H9 (cell line): ENCODE data around the gene CXCL14. TPM values are rescaled to one million over a fixed set of nuclear protein-coding genes. Genes with fewer than 3 reads are reported as not detected.

Experiments used
- DNase-seq: peaks from one replicate; pipeline ENCODE4 v3.0.0-alpha.2; 2017
- H2AFZ ChIP-seq: one replicate; pipeline ENCODE4 v1.6.1; 2013; ENCODE audit warnings: mild to moderate bottlenecking, low read length, control low read depth, moderate library complexity
- H2AK5ac ChIP-seq: 2 replicates; pipeline ENCODE4 v1.6.1; 2013; ENCODE audit warnings: low read length, control low read depth, mixed read lengths; ENCODE audit not compliant: insufficient read length
- H2BK120ac ChIP-seq: one replicate; pipeline ENCODE4 v1.6.1; 2013; ENCODE audit warnings: low read depth, mild to moderate bottlenecking, low read length, control low read depth, inconsistent platforms; ENCODE audit not compliant: poor library complexity, severe bottlenecking
- H2BK12ac ChIP-seq: 2 replicates; pipeline ENCODE4 v1.6.1; 2013; ENCODE audit warnings: low read length, control low read depth, mixed read lengths, low read depth; ENCODE audit not compliant: insufficient read length
- H2BK15ac ChIP-seq: 2 replicates; pipeline ENCODE4 v1.6.1; 2013; ENCODE audit warnings: low read depth, low read length, control low read depth
- H2BK20ac ChIP-seq: one replicate; pipeline ENCODE4 v1.6.1; 2013; ENCODE audit warnings: low read depth, mild to moderate bottlenecking, low read length, control low read depth, inconsistent platforms; ENCODE audit not compliant: poor library complexity, severe bottlenecking
- H2BK5ac ChIP-seq: 2 replicates; pipeline ENCODE4 v1.6.1; 2013; ENCODE audit warnings: low read length, control low read depth, mixed read lengths; ENCODE audit not compliant: insufficient read length
- H3K14ac ChIP-seq: 2 replicates; pipeline ENCODE4 v1.6.1; 2013; ENCODE audit warnings: low read length, control low read depth; ENCODE audit not compliant: insufficient read depth
- H3K18ac ChIP-seq: 2 replicates; pipeline ENCODE4 v1.6.1; 2013; ENCODE audit warnings: low read depth, mild to moderate bottlenecking, mixed read lengths, low read length, control low read depth; ENCODE audit not compliant: insufficient read length
- H3K23ac ChIP-seq: 2 replicates; pipeline ENCODE4 v1.6.1; 2013; ENCODE audit warnings: low read length, control low read depth, mixed read lengths, low read depth; ENCODE audit not compliant: insufficient read length
- H3K23me2 ChIP-seq: 2 replicates; pipeline ENCODE4 v1.6.1; 2013; ENCODE audit warnings: low read depth, mild to moderate bottlenecking, mixed read lengths, low read length, control low read depth; ENCODE audit not compliant: insufficient read length, poor library complexity, severe bottlenecking
- H3K27ac ChIP-seq: 2 replicates; pipeline ENCODE4 v1.5.1; 2013; ENCODE audit warnings: low read length, control low read depth, mixed read lengths, low read depth; ENCODE audit not compliant: insufficient read length
- H3K27me3 ChIP-seq: 2 replicates; pipeline ENCODE4 v1.6.1; 2013; ENCODE audit warnings: low read length, control low read depth, inconsistent platforms; ENCODE audit not compliant: insufficient read depth
- H3K4ac ChIP-seq: 2 replicates; pipeline ENCODE4 v1.6.1; 2013; ENCODE audit warnings: low read depth, mild to moderate bottlenecking, control low read depth, inconsistent platforms, low read length, moderate library complexity
- H3K4me1 ChIP-seq: 2 replicates; pipeline ENCODE4 v1.6.1; 2013; ENCODE audit warnings: low read length, control low read depth, inconsistent platforms; ENCODE audit not compliant: insufficient read depth
- H3K4me2 ChIP-seq: 2 replicates; pipeline ENCODE4 v1.6.1; 2013; ENCODE audit warnings: low read length, control low read depth, mixed read lengths; ENCODE audit not compliant: insufficient read length, insufficient read depth
- H3K56ac ChIP-seq: 2 replicates; pipeline ENCODE4 v1.6.1; 2013; ENCODE audit warnings: low read depth, mild to moderate bottlenecking, mixed read lengths, low read length, control low read depth; ENCODE audit not compliant: insufficient read length
- H3K79me1 ChIP-seq: 2 replicates; pipeline ENCODE4 v1.6.1; 2013; ENCODE audit warnings: low read depth, mild to moderate bottlenecking, moderate library complexity, low read length, control low read depth, inconsistent platforms; ENCODE audit not compliant: insufficient read depth, poor library complexity, severe bottlenecking
- H3K79me2 ChIP-seq: 2 replicates; pipeline ENCODE4 v1.6.1; 2013; ENCODE audit warnings: low read length, control low read depth, inconsistent platforms; ENCODE audit not compliant: insufficient read depth
- H3K9ac ChIP-seq: 2 replicates; pipeline ENCODE4 v1.6.1; 2013; ENCODE audit warnings: low read length, control low read depth, mixed read lengths; ENCODE audit not compliant: insufficient read length; ENCODE audit errors: extremely low read depth
- H3K9me3 ChIP-seq: one replicate; pipeline ENCODE4 v1.6.1; 2013; ENCODE audit warnings: low read depth, low read length, inconsistent platforms; ENCODE audit not compliant: control insufficient read depth
- H3T11ph ChIP-seq: one replicate; pipeline ENCODE4 v1.6.1; 2013; ENCODE audit warnings: mild to moderate bottlenecking, low read length, control low read depth, inconsistent platforms
- H4K20me1 ChIP-seq: one replicate; pipeline ENCODE4 v1.6.1; 2013; ENCODE audit not compliant: control insufficient read depth, insufficient read length, insufficient read depth
- H4K5ac ChIP-seq: 2 replicates; pipeline ENCODE4 v1.6.1; 2013; ENCODE audit warnings: low read depth, mild to moderate bottlenecking, mixed read lengths, low read length, control low read depth; ENCODE audit not compliant: insufficient read length
- H4K8ac ChIP-seq: replicated peaks from 2 replicates; pipeline ENCODE4 v1.6.1; 2013; ENCODE audit warnings: low read length, control low read depth, mixed read lengths, low read depth; ENCODE audit not compliant: insufficient read length
- H4K91ac ChIP-seq: 2 replicates; pipeline ENCODE4 v1.6.1; 2013; ENCODE audit warnings: low read depth, mild to moderate bottlenecking, moderate library complexity, mixed read lengths, low read length, control low read depth; ENCODE audit not compliant: insufficient read length
- H3K27ac Mint-ChIP-seq, 3 experiments: 2 replicates in 2 of 3; 3 replicates in 1 of 3; pipeline ENCODE4 v1.8.0; 2020 to 2021; ENCODE audit warnings: mixed read lengths in 3 of 3, mild to moderate bottlenecking in 1 of 3, moderate library complexity in 1 of 3
- H3K27me3 Mint-ChIP-seq: 2 replicates; pipeline ENCODE4 v1.8.0; 2021; ENCODE audit warnings: low read depth, mild to moderate bottlenecking, moderate library complexity, mixed read lengths
- H3K36me3 Mint-ChIP-seq, 3 experiments: 2 replicates in 2 of 3; 3 replicates in 1 of 3; pipeline ENCODE4 v1.8.0; 2020 to 2021; ENCODE audit warnings: low read depth in 3 of 3, mixed read lengths in 3 of 3; ENCODE audit not compliant: insufficient read depth in 1 of 3
- H3K4me1 Mint-ChIP-seq, 2 experiments: 2 replicates each; pipeline ENCODE4 v1.8.0; 2020; ENCODE audit warnings: mixed read lengths in 2 of 2
- H3K4me3 Mint-ChIP-seq, 2 experiments: 2 replicates in 1 of 2; 3 replicates in 1 of 2; pipeline ENCODE4 v1.8.0; 2020 to 2021; ENCODE audit warnings: mild to moderate bottlenecking in 2 of 2, mixed read lengths in 2 of 2, moderate library complexity in 1 of 2
- H3K9me3 Mint-ChIP-seq, 2 experiments: 2 replicates in 1 of 2; 3 replicates in 1 of 2; pipeline ENCODE4 v1.8.0; 2020; ENCODE audit warnings: mild to moderate bottlenecking in 2 of 2, mixed read lengths in 2 of 2, moderate library complexity in 1 of 2
- WGBS: extraction: QIAGEN DNeasy Blood & Tissue Kit; methylation state at CpG from one replicate; pipeline ENCODE4 v1.1.7; 2013; ENCODE audit warnings: missing lambda C conversion rate, low lambda C conversion rate, mixed read lengths; ENCODE audit not compliant: insufficient read length; ENCODE audit errors: extremely low coverage; 5-methylcytosine and 5-hydroxymethylcytosine counted together
- total RNA-seq: library from RNA; stranded (reverse); gene quantifications from 2 replicates; pipeline ENCODE4 v1.2.1, GENCODE V29; 2021
- TF ChIP-seq, protein P1 (sequence below): fragments of 200-600 bp; sonication (generic); conservative IDR thresholded peaks from 3 replicates; pipeline ENCODE4 v1.8.0; 2021; ENCODE audit warnings: antibody characterized with exemption, mild to moderate bottlenecking

The CXCL14 gene
- total RNA-seq, 1 experiment from 2014 or later, result 1.1 TPM

DNA sequence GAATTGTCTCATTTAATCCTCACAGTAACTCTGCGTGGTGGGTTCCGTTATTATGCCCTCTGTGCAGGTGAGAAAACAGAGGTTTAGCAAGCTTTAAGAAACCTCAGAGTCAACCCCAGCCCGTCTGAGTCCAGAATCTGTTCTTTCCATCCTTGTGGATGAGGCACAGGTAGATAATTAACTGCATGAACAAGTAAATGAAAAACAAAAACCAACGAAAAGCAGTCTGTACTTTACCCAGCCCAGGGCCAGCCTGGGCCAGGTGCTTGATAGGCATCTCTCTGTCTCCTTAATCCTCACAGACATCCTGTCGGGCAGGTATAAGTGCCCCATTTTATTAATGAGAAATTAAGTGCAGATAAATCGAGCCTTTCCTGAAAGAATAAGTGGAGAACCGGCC is 25.3 kb upstream of the CXCL14 start:
- Histone ChIP-seq H3K9ac (no peak overlapping the region), H3K23ac (no peak overlapping the region), H2AFZ (no peak overlapping the region), H3K4ac (no peak overlapping the region), H2BK5ac (no peak overlapping the region), H3K9me3 (no peaks in the 10 kb centered on the region), H3K27ac (no peak overlapping the region), H2BK15ac (no peak overlapping the region), H3K23me2 (no peaks in the 10 kb centered on the region), H3T11ph (no peak overlapping the region), H2BK12ac (no peak overlapping the region), H2AK5ac (no peak overlapping the region), H3K14ac (no peak overlapping the region), H3K79me1 (no peaks in the 10 kb centered on the region), H4K5ac (no peak overlapping the region), H4K91ac (no peak overlapping the region), H3K79me2 (no peaks in the 10 kb centered on the region), H3K4me2 (no peak overlapping the region), H3K18ac (no peak overlapping the region), H2BK20ac (no peak overlapping the region), H4K8ac (no peak overlapping the region), H4K20me1 (no peaks in the 10 kb centered on the region), H3K27me3 (no peaks in the 10 kb centered on the region; the same call in 1 of the 2 replicates), H2BK120ac (no peak overlapping the region), H3K56ac (no peak overlapping the region), H3K4me1 (no peaks in the 10 kb centered on the region)
- no peaks in the 10 kb centered on the region for H3K36me3 Mint-ChIP-seq
- TF ChIP-seq, protein P1, sequence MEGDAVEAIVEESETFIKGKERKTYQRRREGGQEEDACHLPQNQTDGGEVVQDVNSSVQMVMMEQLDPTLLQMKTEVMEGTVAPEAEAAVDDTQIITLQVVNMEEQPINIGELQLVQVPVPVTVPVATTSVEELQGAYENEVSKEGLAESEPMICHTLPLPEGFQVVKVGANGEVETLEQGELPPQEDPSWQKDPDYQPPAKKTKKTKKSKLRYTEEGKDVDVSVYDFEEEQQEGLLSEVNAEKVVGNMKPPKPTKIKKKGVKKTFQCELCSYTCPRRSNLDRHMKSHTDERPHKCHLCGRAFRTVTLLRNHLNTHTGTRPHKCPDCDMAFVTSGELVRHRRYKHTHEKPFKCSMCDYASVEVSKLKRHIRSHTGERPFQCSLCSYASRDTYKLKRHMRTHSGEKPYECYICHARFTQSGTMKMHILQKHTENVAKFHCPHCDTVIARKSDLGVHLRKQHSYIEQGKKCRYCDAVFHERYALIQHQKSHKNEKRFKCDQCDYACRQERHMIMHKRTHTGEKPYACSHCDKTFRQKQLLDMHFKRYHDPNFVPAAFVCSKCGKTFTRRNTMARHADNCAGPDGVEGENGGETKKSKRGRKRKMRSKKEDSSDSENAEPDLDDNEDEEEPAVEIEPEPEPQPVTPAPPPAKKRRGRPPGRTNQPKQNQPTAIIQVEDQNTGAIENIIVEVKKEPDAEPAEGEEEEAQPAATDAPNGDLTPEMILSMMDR, result no peak
- H3K9me3 Mint-ChIP-seq, result no peaks in the 10 kb centered on the region
- no peak overlapping the region for H3K4me3 Mint-ChIP-seq
- WGBS, result no CpG with 5 or more reads among the region's 7 CpGs
- peaks cover 21% of the 10 kb centered on the region for H3K27me3 Mint-ChIP-seq
- H3K4me1 Mint-ChIP-seq, result peaks cover 14 to 15% of the 10 kb centered on the region in 2 experiments
- H3K27ac Mint-ChIP-seq, result no peak overlapping the region
- no peak for DNase-seq
